Measurements from ENCODE around the gene CHAT. TPM values are rescaled to one million over a fixed set of nuclear protein-coding genes. Genes with fewer than 3 reads are reported as not detected.

The CHAT gene
- polyA plus RNA-seq, 2 of the 4 experiments (the other 2 are of a cell fraction): not detected

DNA sequence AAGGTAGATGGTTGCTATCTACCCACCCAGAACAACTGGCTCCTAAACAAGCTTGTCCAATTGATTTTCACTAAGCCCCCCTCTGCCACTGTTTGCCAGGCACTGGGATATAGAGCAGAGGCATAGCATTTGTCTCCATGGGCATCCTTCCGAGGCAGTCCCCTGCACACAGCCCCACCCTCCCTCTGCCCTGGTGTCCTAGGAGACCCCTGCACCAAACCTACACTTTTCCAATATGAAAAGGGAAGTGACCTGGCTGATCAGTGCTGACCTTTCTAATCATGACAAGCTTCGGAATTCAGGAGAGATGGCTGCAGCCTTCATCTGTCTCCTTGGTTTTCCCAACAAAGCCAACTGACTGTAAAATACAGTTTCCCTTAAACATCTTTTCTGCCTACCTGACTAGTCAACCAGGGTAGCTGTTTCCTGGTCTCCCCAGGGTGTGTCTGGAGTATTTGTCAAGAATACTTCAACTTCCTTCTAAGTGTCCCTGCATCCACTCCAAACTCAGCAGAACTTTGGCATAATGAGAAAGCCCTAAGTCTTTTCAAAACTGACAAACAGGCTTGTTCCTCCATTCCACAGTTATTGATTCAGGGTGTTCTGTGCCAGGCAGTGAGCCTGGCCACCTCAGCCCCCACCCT, 11.3 kb upstream of the CHAT start:
- DNase-seq (ENCODE audit: low read depth in 1 of 2, low spot score in 1 of 2) (no peak), ATAC-seq (no peak), FAIRE-seq (no peak)
- no peak overlapping the region for H3K4me2 ChIP-seq
- 16% methylated on average over 2 of the region's 2 CpGs for WGBS (ENCODE audit: missing lambda C conversion rate)
- TF ChIP-seq POLR2AphosphoS2 (conservative IDR thresholded peaks at IDR 0.05; ENCODE audit: low read length) (no peak), CBX8 (IDR thresholded peaks at IDR 0.05) (no peak), NR3C1 (IDR thresholded peaks at IDR 0.05) (no peak)
- H3K4me3 ChIP-seq: no peak overlapping the region
- CTCF ChIA-PET: interaction anchor here (7.2 kb wide), 1 partner anchor 8 kb away, joined by 51 read pairs; no protein-coding TSS in a partner anchor
- POLR2A ChIA-PET: no interaction called here
- H3K9me3 ChIP-seq: no peaks in the 10 kb centered on the region
- H3K4me1 ChIP-seq: no peaks in the 10 kb centered on the region; the same call in 2 of the 3 replicates
- H3K27ac ChIP-seq: no peak overlapping the region

DNA sequence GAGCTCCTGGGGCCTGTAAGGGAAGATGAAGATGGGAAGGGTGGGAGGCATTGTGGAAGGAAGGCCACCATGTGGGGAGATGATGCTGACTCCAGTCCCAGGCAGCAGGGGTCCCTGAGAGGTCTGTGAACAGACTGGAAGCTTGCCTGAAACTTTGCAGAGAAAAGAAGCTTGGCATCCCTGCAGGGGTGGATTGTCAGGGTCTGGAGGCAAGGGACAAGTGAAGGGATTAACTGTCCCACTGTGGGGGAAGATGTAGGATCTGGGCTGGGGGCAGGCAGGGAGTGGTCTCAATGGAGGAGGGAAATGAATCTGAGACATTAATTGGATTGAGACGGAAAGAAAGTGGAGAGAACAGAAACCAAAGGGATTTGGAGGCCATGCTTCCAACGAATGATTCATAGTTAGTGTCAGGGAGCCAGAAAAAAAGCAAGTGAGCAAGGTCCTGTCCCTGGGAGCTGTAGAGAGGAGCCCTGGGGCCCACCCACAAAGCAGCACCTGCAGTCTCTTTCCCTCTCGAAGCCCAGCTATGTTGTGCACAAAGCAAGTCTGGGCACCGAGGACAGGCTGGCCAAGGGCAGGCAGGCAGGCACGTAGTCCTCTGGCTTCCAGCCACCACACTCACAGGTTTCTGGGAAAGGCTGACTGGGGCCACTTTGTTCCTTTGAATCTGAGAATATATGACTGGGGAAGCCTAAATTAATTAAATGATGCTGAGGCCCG, 8.5 kb upstream of the CHAT start:
- POLR2A ChIA-PET: no interaction called here
- CTCF ChIA-PET: interaction anchor here (0.6 to 7.2 kb wide), 3 partner anchors 11 to 41 kb away, joined by 4 to 51 read pairs (median 5); no protein-coding TSS in a partner anchor

DNA sequence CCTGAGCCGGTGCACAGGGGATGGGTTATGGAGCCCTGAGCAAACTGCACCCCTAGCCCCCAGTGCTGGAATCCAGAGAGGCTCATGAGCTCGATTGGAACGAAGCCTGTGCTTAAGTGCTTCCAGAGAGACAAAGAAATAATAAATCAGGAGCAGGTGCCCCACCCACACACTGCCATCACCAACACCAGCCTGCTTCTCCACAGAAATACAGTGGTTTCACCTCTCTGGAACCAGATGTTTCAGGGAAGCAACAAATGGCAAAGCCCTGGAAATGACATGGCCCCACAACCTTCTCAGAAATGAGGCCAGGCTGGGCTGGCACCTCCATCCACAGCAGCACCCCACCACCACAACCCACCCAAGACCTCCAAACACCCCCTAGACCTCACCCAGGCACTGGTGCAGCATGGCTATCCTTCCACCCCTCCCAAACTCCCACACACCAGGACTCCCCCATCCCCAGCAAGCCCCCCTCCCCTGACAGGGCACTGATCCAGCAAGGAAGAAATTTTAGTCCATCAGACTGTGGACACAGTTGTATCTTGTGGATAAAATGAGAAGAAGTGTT, 7.8 kb upstream of the CHAT start:
- CTCF ChIA-PET: interaction anchor here (1.1 to 7.2 kb wide), 2 partner anchors 12 to 42 kb away, joined by 4 to 51 read pairs; no protein-coding TSS in a partner anchor
- TF ChIP-seq HEYL (CRISPR knock-in tag; IDR thresholded peaks at IDR 0.05) (no peak), ZC3H11A (IDR thresholded peaks at IDR 0.05) (no peak), ESRRA (IDR thresholded peaks at IDR 0.05; ENCODE audit: borderline replicate concordance, low read length) (no peak), FOSL2 (IDR thresholded peaks at IDR 0.05) (no peak), FOSL2 (CRISPR knock-in tag; IDR thresholded peaks at IDR 0.05) (no peak), MAFK (IDR thresholded peaks at IDR 0.05; ENCODE audit: partially characterized antibody) (no peak), EP300 (IDR thresholded peaks at IDR 0.05) (no peak), POLR2AphosphoS2 (conservative IDR thresholded peaks at IDR 0.05; ENCODE audit: low read length) (no peak), ZNF302 (CRISPR knock-in tag; IDR thresholded peaks at IDR 0.05) (no peak), JUNB (IDR thresholded peaks at IDR 0.05) (no peak), FOXS1 (CRISPR knock-in tag; IDR thresholded peaks at IDR 0.05) (no peak), BHLHE40 (IDR thresholded peaks at IDR 0.05; ENCODE audit: low read depth, low read length) (no peak)
- TF ChIP-seq, protein P1, sequence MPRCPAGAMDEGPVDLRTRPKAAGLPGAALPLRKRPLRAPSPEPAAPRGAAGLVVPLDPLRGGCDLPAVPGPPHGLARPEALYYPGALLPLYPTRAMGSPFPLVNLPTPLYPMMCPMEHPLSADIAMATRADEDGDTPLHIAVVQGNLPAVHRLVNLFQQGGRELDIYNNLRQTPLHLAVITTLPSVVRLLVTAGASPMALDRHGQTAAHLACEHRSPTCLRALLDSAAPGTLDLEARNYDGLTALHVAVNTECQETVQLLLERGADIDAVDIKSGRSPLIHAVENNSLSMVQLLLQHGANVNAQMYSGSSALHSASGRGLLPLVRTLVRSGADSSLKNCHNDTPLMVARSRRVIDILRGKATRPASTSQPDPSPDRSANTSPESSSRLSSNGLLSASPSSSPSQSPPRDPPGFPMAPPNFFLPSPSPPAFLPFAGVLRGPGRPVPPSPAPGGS (IDR thresholded peaks at IDR 0.05): no peak
- TF ChIP-seq, protein P2, sequence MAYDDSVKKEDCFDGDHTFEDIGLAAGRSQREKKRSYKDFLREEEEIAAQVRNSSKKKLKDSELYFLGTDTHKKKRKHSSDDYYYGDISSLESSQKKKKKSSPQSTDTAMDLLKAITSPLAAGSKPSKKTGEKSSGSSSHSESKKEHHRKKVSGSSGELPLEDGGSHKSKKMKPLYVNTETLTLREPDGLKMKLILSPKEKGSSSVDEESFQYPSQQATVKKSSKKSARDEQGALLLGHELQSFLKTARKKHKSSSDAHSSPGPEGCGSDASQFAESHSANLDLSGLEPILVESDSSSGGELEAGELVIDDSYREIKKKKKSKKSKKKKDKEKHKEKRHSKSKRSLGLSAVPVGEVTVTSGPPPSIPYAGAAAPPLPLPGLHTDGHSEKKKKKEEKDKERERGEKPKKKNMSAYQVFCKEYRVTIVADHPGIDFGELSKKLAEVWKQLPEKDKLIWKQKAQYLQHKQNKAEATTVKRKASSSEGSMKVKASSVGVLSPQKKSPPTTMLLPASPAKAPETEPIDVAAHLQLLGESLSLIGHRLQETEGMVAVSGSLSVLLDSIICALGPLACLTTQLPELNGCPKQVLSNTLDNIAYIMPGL (CRISPR knock-in tag; IDR thresholded peaks at IDR 0.05; ENCODE audit: borderline replicate concordance): no peak
- no peaks in the 10 kb centered on the region; the same call in 2 of the 3 replicates for H3K4me1 ChIP-seq
- H3K4me2 ChIP-seq: no peak overlapping the region
- no peak for ATAC-seq
- FAIRE-seq: no peak
- POLR2A ChIA-PET: no interaction called here
- H3K9me3 ChIP-seq: no peaks in the 10 kb centered on the region
- no peak for DNase-seq (ENCODE audit: low read depth in 1 of 2, low spot score in 1 of 2)
- H3K4me3 ChIP-seq: no peak overlapping the region
- whole genome bisulfite sequencing (ENCODE audit: missing lambda C conversion rate): 5% methylated on average over 3 of the region's 3 CpGs
- no peak overlapping the region for H3K27ac ChIP-seq

More for the DNA sequence above, 8.5 kb upstream of the CHAT start:
- Histone ChIP-seq H3K4me1 (no peaks in the 10 kb centered on the region; the same call in 2 of the 3 replicates), H3K4me3 (no peak overlapping the region), H3K4me2 (no peak overlapping the region), H3K9me3 (no peaks in the 10 kb centered on the region), H3K27ac (no peak overlapping the region)
- FAIRE-seq (no peak), ATAC-seq (no peak), DNase-seq (ENCODE audit: low read depth in 1 of 2, low spot score in 1 of 2) (no peak)
- no peak for TF ChIP-seq POLR2AphosphoS2 (conservative IDR thresholded peaks at IDR 0.05; ENCODE audit: low read length)
- no peak for TF ChIP-seq BHLHE40 (IDR thresholded peaks at IDR 0.05; ENCODE audit: low read depth, low read length)
- TF ChIP-seq, protein P3, sequence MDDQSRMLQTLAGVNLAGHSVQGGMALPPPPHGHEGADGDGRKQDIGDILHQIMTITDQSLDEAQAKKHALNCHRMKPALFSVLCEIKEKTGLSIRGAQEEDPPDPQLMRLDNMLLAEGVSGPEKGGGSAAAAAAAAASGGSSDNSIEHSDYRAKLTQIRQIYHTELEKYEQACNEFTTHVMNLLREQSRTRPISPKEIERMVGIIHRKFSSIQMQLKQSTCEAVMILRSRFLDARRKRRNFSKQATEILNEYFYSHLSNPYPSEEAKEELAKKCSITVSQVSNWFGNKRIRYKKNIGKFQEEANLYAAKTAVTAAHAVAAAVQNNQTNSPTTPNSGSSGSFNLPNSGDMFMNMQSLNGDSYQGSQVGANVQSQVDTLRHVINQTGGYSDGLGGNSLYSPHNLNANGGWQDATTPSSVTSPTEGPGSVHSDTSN (IDR thresholded peaks at IDR 0.05): no peak
- TF ChIP-seq EHF (CRISPR knock-in tag; IDR thresholded peaks at IDR 0.05): no peak
- TF ChIP-seq, protein P1 (IDR thresholded peaks at IDR 0.05): no peak
- no peak for TF ChIP-seq ZFP36 (IDR thresholded peaks at IDR 0.05; ENCODE audit: borderline replicate concordance, partially characterized antibody)
- TF ChIP-seq RCOR1 (IDR thresholded peaks at IDR 0.05; ENCODE audit: low read depth, low read length): no peak
- TF ChIP-seq FOXS1 (CRISPR knock-in tag; IDR thresholded peaks at IDR 0.05): no peak
- TF ChIP-seq, protein P4, sequence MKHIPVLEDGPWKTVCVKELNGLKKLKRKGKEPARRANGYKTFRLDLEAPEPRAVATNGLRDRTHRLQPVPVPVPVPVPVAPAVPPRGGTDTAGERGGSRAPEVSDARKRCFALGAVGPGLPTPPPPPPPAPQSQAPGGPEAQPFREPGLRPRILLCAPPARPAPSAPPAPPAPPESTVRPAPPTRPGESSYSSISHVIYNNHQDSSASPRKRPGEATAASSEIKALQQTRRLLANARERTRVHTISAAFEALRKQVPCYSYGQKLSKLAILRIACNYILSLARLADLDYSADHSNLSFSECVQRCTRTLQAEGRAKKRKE (CRISPR knock-in tag; IDR thresholded peaks at IDR 0.05; ENCODE audit: low read depth): no peak
- TF ChIP-seq, protein P5, sequence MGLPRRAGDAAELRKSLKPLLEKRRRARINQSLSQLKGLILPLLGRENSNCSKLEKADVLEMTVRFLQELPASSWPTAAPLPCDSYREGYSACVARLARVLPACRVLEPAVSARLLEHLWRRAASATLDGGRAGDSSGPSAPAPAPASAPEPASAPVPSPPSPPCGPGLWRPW (IDR thresholded peaks at IDR 0.05): no peak
- TF ChIP-seq MYC (IDR thresholded peaks at IDR 0.05; ENCODE audit: borderline replicate concordance, low read length): no peak
- TF ChIP-seq FOSB (CRISPR knock-in tag; IDR thresholded peaks at IDR 0.05): no peak
- no peak for TF ChIP-seq PHF8 (IDR thresholded peaks at IDR 0.05; ENCODE audit: borderline replicate concordance, low read depth)
- 2% methylated on average over 6 of the region's 6 CpGs for WGBS (ENCODE audit: missing lambda C conversion rate)

Data from A549 (cell line).